Activated CD4-positive, alpha-beta T cell treated with anti-CD3 and anti-CD28 coated beads for 36 hours (primary cell): ENCODE results near the gene CFAP73. TPM values are rescaled to one million over a fixed set of nuclear protein-coding genes. Genes with fewer than 3 reads are reported as not detected.
A peak's percentile ranks its signal among the peaks of the same experiment; 100 is the strongest.
"Not testable (repeated sequence)": the region's sequence is repeated elsewhere in the genome, so short reads cannot be mapped to it uniquely, and the experiment has no call there.

Source experiments
- ATAC-seq: fragments of 200-7000 bp; cut with Tn5 transposase; one replicate; pipeline ENCODE4 v1.10.0; 2021; ENCODE audit warnings: mild to moderate bottlenecking, moderate library complexity
- CTCF ChIA-PET: fragments of 350-600 bp; sonication (Branson Sonifier 250); formaldehyde crosslinking; loops from one replicate; lab custom pipeline; 2021; ENCODE audit warnings: antibody characterized with exemption; lab: Charles Lee
- POLR2A ChIA-PET: fragments of 350-600 bp; sonication (Branson Sonifier 250); formaldehyde crosslinking; loops from one replicate; lab custom pipeline; 2021; ENCODE audit warnings: antibody characterized with exemption, inconsistent platforms; lab: Charles Lee
- DNase-seq: peaks from one replicate; pipeline ENCODE4 v3.0.0-alpha.2; 2020
- H3K27ac Mint-ChIP-seq: one replicate; pipeline ENCODE4 v1.8.0; 2021; ENCODE audit warnings: mixed read lengths
- H3K27me3 Mint-ChIP-seq: one replicate; pipeline ENCODE4 v1.8.0; 2021; ENCODE audit warnings: mixed read lengths
- H3K36me3 Mint-ChIP-seq: one replicate; pipeline ENCODE4 v1.8.0; 2021; ENCODE audit warnings: low read depth, mixed read lengths
- H3K4me1 Mint-ChIP-seq: one replicate; pipeline ENCODE4 v1.8.0; 2021; ENCODE audit warnings: mixed read lengths
- H3K4me3 Mint-ChIP-seq: one replicate; pipeline ENCODE4 v1.8.0; 2021; ENCODE audit warnings: mild to moderate bottlenecking, moderate library complexity, mixed read lengths
- H3K9me3 Mint-ChIP-seq: one replicate; pipeline ENCODE4 v1.8.0; 2021; ENCODE audit warnings: low read depth, mixed read lengths
- intact Hi-C, 2 experiments: fragments of 100-400 bp; cut with DNase I in 1 of 2; cut with micrococcal nuclease in 1 of 2; formaldehyde crosslinking; loops; one replicate each; pipeline versions ENCODE4 v1.14.2 to v1.15.1; 2022 to 2024; cut with DNase I, micrococcal nuclease
- total RNA-seq, 2 experiments: library from RNA; stranded (reverse); gene quantifications; one replicate each; pipeline ENCODE4 v1.2.3, GENCODE V29; 2021

Gene CFAP73
- total RNA-seq, 2 experiments from 2014 or later: 0.86 to 1.1 TPM

- no peaks in the 10 kb centered on the region for H3K27me3 Mint-ChIP-seq
- intact Hi-C loops: no loop called here
- DNase-seq: no peak
- CTCF ChIA-PET: interaction anchor here (0.8 to 1.9 kb wide), 3 partner anchors 11 to 117 kb away, joined by 3 to 5 read pairs (median 4); no protein-coding TSS in a partner anchor
- POLR2A ChIA-PET: no interaction called here
- H3K4me3 Mint-ChIP-seq: no peak overlapping the region
- H3K9me3 Mint-ChIP-seq: no peaks in the 10 kb centered on the region
- no peak for ATAC-seq
- no peaks in the 10 kb centered on the region for H3K36me3 Mint-ChIP-seq
- peaks cover 7% of the 10 kb centered on the region for H3K4me1 Mint-ChIP-seq
- no peak overlapping the region for H3K27ac Mint-ChIP-seq
Measured at GRCh38 chr12:113109872-113110599, 39.5 kb upstream of the CFAP73 start.

- ATAC-seq (no peak), DNase-seq (no peak)
- intact Hi-C loops: no loop called here
- no peak overlapping the region for H3K27ac Mint-ChIP-seq
- H3K9me3 Mint-ChIP-seq: no peaks in the 10 kb centered on the region
- no peaks in the 10 kb centered on the region for H3K36me3 Mint-ChIP-seq
- no peaks in the 10 kb centered on the region for H3K27me3 Mint-ChIP-seq
- ChIA-PET POLR2A (no interaction called here), CTCF (interaction anchor here (0.7 to 1.2 kb wide), 3 partner anchors 12 to 149 kb away, joined by 3 to 5 read pairs (median 3); no protein-coding TSS in a partner anchor)
- peaks cover 7% of the 10 kb centered on the region for H3K4me1 Mint-ChIP-seq
- H3K4me3 Mint-ChIP-seq: no peak overlapping the region
Measured at GRCh38 chr12:113111247-113111646, 38.3 kb upstream of the CFAP73 start.

GRCh38 chr12:113112043-113112899 is 37.3 kb upstream of the CFAP73 start:
- Mint-ChIP-seq H3K27me3 (no peaks in the 10 kb centered on the region), H3K4me3 (no peak overlapping the region), H3K36me3 (no peaks in the 10 kb centered on the region), H3K27ac (no peak overlapping the region), H3K4me1 (peaks cover 7% of the 10 kb centered on the region), H3K9me3 (no peaks in the 10 kb centered on the region)
- POLR2A ChIA-PET: no interaction called here
- no peak for DNase-seq
- CTCF ChIA-PET: interaction anchor here (0.5 to 0.6 kb wide), 2 partner anchors 63 to 64 kb away, joined by 3 read pairs; no protein-coding TSS in a partner anchor
- ATAC-seq: no peak
- intact Hi-C loops: no loop called here

GRCh38 chr12:113113397-113113796 is 36.1 kb upstream of the CFAP73 start:
- no peaks in the 10 kb centered on the region for H3K9me3 Mint-ChIP-seq
- H3K27ac Mint-ChIP-seq: no peak overlapping the region
- ChIA-PET POLR2A (no interaction called here), CTCF (no interaction called here)
- peaks cover 7% of the 10 kb centered on the region for H3K4me1 Mint-ChIP-seq
- no peaks in the 10 kb centered on the region for H3K27me3 Mint-ChIP-seq
- DNase-seq (no peak), ATAC-seq (no peak)
- H3K36me3 Mint-ChIP-seq: no peaks in the 10 kb centered on the region
- H3K4me3 Mint-ChIP-seq: no peak overlapping the region
- intact Hi-C loops: no loop called here

- H3K4me3 Mint-ChIP-seq: no peak overlapping the region
- ChIA-PET POLR2A (interaction anchor here (0.7 kb wide), 1 partner anchor 39 kb away, joined by 3 read pairs; no protein-coding TSS in a partner anchor), CTCF (interaction anchor here (0.5 to 1.2 kb wide), 5 partner anchors 13 to 126 kb away, joined by 3 to 4 read pairs (median 3); no protein-coding TSS in a partner anchor)
- no peaks in the 10 kb centered on the region for H3K9me3 Mint-ChIP-seq
- peaks cover 7% of the 10 kb centered on the region for H3K4me1 Mint-ChIP-seq
- intact Hi-C loops: no loop called here
- no peaks in the 10 kb centered on the region for H3K36me3 Mint-ChIP-seq
- no peak overlapping the region for H3K27ac Mint-ChIP-seq
- DNase-seq: no peak
- no peaks in the 10 kb centered on the region for H3K27me3 Mint-ChIP-seq
- ATAC-seq: no peak
Measured at GRCh38 chr12:113114447-113115178, 34.9 kb upstream of the CFAP73 start.

- intact Hi-C loops: no loop called here
- DNase-seq: no peak
- Mint-ChIP-seq H3K27ac (no peak overlapping the region), H3K4me1 (no peaks in the 10 kb centered on the region), H3K4me3 (no peak overlapping the region), H3K9me3 (no peaks in the 10 kb centered on the region), H3K27me3 (no peaks in the 10 kb centered on the region), H3K36me3 (no peaks in the 10 kb centered on the region)
- CTCF ChIA-PET: interaction anchor here (1.0 kb wide), 1 partner anchor 85 kb away, joined by 4 read pairs; no protein-coding TSS in a partner anchor
- POLR2A ChIA-PET: interaction anchor here (0.6 kb wide), 1 partner anchor 216 kb away, joined by 3 read pairs; no protein-coding TSS in a partner anchor
- ATAC-seq: no peak
Measured at GRCh38 chr12:113115455-113116126, 33.9 kb upstream of the CFAP73 start.

GRCh38 chr12:113116875-113117274 is 32.6 kb upstream of the CFAP73 start:
- no peaks in the 10 kb centered on the region for H3K36me3 Mint-ChIP-seq
- H3K4me1 Mint-ChIP-seq: no peaks in the 10 kb centered on the region
- H3K27me3 Mint-ChIP-seq: no peaks in the 10 kb centered on the region
- ATAC-seq: no peak
- ChIA-PET POLR2A (interaction anchor here (0.6 kb wide), 1 partner anchor 13 kb away, joined by 3 read pairs; no protein-coding TSS in a partner anchor), CTCF (interaction anchor here (1.2 kb wide), 1 partner anchor 57 kb away, joined by 3 read pairs; no protein-coding TSS in a partner anchor)
- no peak overlapping the region for H3K27ac Mint-ChIP-seq
- no peak for DNase-seq
- H3K4me3 Mint-ChIP-seq: no peak overlapping the region
- intact Hi-C loops: no loop called here
- H3K9me3 Mint-ChIP-seq: no peaks in the 10 kb centered on the region

- ATAC-seq, POLR2A ChIA-PET, intact Hi-C loops, H3K4me3 Mint-ChIP-seq, H3K4me1 Mint-ChIP-seq, DNase-seq, H3K27me3 Mint-ChIP-seq, H3K36me3 Mint-ChIP-seq, H3K27ac Mint-ChIP-seq, H3K9me3 Mint-ChIP-seq: not testable (repeated sequence)
- CTCF ChIA-PET: interaction anchor here (0.5 to 1.2 kb wide), 3 partner anchors 57 to 845 kb away, joined by 3 to 5 read pairs (median 3); no protein-coding TSS in a partner anchor
Measured at GRCh38 chr12:113117684-113118083, 31.8 kb upstream of the CFAP73 start.

GRCh38 chr12:113118142-113118541 is 31.4 kb upstream of the CFAP73 start:
- peaks cover under 1% of the 10 kb centered on the region for H3K9me3 Mint-ChIP-seq
- ATAC-seq: peak; percentile 23
- intact Hi-C loops: no loop called here

GRCh38 chr12:113119980-113120669 is 29.4 kb upstream of the CFAP73 start:
- ATAC-seq (no peak), DNase-seq (no peak)
- POLR2A ChIA-PET: no interaction called here
- Mint-ChIP-seq H3K27me3 (no peaks in the 10 kb centered on the region), H3K36me3 (no peaks in the 10 kb centered on the region), H3K4me3 (no peak overlapping the region), H3K27ac (no peak overlapping the region), H3K9me3 (peaks cover 3% of the 10 kb centered on the region), H3K4me1 (no peaks in the 10 kb centered on the region)
- intact Hi-C loops: no loop called here
- CTCF ChIA-PET: interaction anchor here (0.7 to 1.6 kb wide), 4 partner anchors 15 to 69 kb away, joined by 3 to 5 read pairs (median 4); partner anchors contain the start of gene RASAL1

More at GRCh38 chr12:113118142-113118541, 31.4 kb upstream of the CFAP73 start:
- ChIA-PET POLR2A (no interaction called here), CTCF (interaction anchor here (0.5 to 1.2 kb wide), 3 partner anchors 56 to 845 kb away, joined by 3 to 5 read pairs (median 3); no protein-coding TSS in a partner anchor)
- Mint-ChIP-seq H3K36me3 (no peaks in the 10 kb centered on the region), H3K4me3 (no peak overlapping the region), H3K27me3 (no peaks in the 10 kb centered on the region), H3K4me1 (no peaks in the 10 kb centered on the region), H3K27ac (no peak overlapping the region)
- DNase-seq: no peak
